PC-3 (cell line): ENCODE results near the gene COMT.

Experiments
- EZH2phosphoT487 ChIP-seq: fragments of 300-600 bp; sonication (generic); IDR thresholded peaks from 2 replicates; pipeline ENCODE4 v1.6.1; 2018; ENCODE audit warnings: mild to moderate bottlenecking, antibody characterized with exemption, low read length, borderline replicate concordance
- TF ChIP-seq, protein P1 (sequence below): fragments of 300-600 bp; sonication (generic); conservative IDR thresholded peaks from 2 replicates; pipeline ENCODE4 v1.5.1; 2017; ENCODE audit warnings: antibody characterized with exemption, low read depth, mild to moderate bottlenecking, low read length

DNA sequence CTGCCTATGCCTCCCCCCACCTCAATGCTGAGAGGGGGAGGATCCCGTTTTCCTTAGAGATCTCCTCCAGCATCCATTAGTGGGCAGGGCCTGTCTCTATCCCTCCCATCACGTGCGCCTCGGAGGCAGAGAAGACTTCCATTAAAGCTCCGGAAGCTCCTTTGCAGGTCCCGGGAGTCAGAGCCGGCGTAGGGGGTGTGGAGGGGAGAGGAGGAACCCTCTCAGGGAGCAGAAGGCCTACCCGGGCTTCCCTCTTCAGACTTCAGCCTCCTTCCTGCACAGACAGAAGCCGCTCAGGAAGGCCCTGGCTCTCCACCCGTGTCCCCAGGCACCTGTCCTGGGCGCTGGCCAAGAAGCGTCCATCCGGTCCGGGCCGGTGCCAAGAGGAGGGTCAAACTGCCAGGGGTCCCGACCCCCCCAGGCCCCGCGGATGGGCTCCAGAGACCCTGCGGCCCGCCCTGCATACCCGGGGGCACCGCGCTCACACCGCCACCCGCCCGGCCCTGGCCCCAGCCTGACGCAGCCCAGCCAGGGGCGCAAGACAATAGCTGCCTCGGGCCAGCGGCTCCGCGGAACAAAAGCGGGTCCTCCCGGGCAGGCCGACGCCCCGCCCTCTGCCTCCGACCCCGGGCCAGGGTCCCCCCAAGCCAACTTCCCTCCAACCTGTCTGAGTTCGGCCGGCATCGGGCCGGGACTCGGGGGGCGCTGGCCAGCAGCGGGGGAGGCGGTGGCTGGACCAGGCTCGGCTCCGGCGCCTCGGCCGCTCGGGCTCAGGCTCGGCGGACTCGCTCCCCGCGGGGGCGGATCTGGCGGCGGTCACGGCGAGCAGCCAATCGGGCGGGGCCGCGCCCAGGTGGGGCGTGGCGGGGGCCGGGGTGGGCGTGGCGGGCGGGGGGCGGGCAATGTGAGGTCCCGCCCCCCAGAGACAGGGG is 45.1 kb downstream of the COMT start:
- TF ChIP-seq, protein P1, sequence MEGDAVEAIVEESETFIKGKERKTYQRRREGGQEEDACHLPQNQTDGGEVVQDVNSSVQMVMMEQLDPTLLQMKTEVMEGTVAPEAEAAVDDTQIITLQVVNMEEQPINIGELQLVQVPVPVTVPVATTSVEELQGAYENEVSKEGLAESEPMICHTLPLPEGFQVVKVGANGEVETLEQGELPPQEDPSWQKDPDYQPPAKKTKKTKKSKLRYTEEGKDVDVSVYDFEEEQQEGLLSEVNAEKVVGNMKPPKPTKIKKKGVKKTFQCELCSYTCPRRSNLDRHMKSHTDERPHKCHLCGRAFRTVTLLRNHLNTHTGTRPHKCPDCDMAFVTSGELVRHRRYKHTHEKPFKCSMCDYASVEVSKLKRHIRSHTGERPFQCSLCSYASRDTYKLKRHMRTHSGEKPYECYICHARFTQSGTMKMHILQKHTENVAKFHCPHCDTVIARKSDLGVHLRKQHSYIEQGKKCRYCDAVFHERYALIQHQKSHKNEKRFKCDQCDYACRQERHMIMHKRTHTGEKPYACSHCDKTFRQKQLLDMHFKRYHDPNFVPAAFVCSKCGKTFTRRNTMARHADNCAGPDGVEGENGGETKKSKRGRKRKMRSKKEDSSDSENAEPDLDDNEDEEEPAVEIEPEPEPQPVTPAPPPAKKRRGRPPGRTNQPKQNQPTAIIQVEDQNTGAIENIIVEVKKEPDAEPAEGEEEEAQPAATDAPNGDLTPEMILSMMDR = no peak
- TF ChIP-seq EZH2phosphoT487 = no peak
